ENCODE results near the gene FLOT2.
"Not testable (repeated sequence)": the region's sequence is repeated elsewhere in the genome, so short reads cannot be mapped to it uniquely, and the experiment has no call there.

Gene FLOT2, protein sequence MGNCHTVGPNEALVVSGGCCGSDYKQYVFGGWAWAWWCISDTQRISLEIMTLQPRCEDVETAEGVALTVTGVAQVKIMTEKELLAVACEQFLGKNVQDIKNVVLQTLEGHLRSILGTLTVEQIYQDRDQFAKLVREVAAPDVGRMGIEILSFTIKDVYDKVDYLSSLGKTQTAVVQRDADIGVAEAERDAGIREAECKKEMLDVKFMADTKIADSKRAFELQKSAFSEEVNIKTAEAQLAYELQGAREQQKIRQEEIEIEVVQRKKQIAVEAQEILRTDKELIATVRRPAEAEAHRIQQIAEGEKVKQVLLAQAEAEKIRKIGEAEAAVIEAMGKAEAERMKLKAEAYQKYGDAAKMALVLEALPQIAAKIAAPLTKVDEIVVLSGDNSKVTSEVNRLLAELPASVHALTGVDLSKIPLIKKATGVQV

DNA sequence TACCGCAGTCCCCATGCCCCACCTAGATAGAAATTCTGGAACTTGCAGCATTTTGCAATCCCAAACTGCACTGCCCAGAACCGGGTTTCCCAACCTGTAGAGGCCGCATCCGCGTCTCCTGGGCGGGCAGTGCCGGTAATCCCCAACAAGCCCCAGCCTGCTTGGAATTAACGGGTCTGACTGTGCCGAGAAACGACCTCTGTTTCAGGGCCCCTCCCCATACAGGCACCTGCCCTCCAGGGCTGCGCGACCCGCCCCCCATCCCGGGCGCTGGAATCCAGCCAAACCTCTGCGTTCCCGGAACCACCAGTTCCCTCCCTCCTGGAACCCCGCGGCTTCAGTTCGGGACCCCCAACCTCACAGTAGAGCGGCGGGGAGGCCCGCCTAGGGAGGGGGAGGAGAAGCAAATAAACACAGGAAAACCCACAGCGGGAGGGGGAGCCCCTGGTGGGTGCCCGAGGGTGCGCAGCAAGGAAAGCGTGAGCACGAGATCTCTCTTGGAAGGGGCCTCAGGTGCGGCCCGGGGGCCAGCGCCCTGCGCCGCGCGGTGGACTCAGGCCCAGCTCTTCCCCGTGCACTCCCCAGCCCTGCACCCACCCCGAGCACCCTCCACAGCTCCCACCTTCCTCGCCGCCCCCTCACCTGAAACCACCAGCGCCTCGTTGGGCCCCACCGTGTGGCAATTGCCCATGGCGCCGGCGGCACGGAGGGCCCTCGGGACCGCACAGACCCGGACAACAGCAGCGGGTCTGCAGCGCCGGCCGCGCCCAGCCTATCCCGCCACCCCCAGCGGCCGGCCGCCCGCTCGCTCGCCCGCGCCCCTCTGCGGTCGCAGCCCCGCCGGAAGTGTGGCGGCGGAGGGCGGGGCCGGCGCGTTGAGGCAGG is at the start of gene FLOT2:
Gene FLOT2, minus strand, starts transcription at position 850 of the 885 bp plus-strand sequence. Its CDS starts 159 bp downstream, at position 691.
- no peak for FAIRE-seq

GRCh38 chr17:28946239-28946638 is 48.7 kb upstream of the FLOT2 start:
- no peak for FAIRE-seq

DNA sequence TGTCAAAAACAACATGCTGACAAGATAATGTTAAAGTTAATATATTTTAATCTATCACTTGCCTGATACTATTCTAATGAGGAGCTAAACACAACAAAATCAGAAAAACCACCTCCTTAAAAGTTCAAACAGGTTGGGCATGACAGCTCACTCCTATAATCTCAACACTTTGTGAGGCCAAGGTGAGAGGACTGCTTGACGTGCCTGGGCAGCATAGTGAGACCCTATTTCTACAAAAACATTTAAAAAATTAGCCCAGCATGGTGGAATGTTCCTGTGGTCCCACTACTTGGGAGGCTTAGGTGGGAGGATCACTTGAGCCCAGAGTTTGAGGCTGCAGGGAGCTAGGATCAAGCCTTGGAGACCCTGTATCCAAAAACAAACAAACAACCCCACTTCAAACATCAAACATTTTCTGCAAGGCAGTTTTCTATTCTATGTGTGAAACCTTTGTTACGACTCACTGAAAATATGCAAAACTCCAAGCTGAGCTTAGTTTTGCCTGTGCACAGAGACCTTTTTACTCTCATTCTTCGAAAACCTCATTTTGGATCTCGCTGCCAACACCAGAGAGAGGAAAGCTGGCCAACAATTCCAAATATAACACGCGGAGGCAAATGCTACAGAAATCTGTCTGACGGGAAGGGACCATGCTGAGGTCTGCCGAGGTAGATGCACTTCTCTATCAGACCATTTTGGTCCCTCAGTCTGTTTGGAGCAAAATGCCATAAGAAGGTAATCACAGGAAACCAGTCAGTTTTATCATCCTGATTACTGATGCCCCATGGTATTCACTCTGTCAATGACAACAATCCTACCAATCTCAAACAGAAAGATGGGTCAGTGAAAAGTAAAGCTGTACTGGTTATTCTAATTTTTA is 47.6 kb upstream of the FLOT2 start:
- FAIRE-seq, result no peak

- FAIRE-seq, result no peak
Measured at GRCh38 chr17:28944343-28944742, 46.8 kb upstream of the FLOT2 start.

DNA sequence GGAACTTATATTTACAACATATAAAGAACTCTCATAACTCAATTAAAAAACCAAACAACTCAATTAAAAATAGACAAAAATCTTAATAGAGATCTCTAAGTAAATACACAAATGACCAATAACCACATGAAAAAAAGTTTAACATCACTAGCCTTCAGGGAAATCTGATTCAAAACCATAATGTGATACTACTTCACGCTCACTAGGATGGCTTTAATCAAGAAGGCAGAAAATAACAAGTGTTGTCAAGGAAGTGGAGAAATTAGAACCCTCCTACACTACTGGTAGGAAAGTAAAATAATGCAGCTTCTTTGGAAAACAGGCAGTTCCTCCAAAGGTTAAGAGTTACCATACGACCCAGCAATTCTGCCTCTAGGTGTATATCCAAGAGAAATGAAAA is 45.4 kb upstream of the FLOT2 start:
- FAIRE-seq, result no peak

- no peak for FAIRE-seq
Measured at GRCh38 chr17:28941251-28941650, 43.7 kb upstream of the FLOT2 start.

DNA sequence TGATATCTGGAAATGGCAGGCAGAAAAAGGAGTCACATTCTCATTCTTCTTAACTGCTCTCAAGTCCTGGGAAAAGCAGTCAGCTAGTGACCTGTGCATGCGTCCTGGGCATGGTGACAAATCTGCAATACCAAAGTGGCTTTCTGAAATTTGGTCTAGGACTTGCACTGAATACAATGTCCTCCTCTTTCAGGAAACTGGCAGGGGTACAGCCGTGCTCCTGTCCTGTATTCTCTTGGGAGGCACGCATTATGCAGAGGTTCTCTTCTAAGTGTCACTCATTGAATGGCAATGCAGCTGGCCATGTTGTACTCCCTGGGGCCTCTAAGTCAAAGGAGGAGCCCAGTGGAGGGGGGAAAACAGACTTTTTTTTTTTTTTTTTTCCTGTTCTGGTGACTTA is 43.1 kb upstream of the FLOT2 start:
- no peak for FAIRE-seq

- FAIRE-seq, result no peak
Measured at GRCh38 chr17:28940142-28940541, 42.6 kb upstream of the FLOT2 start.

DNA sequence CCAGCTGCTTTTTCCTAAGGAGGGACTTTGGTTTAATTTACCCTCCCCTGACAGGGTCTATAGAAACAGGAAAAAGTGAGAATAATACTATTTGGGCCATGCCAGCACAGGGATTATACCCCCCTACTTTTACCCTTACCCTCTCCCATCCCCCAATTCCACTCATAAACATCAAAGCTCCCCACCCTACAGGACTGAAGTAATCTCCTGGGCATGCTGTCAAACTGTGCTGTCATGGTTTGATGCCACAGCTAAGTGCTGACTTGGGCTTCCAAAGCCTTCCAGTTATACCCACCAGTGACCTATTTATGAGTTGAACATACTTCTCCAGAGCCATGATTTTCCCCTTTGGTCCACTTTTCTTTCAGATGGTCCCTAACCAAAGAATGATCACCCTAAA is 41.0 kb upstream of the FLOT2 start:
- FAIRE-seq, result no peak

- no peak for FAIRE-seq
Measured at GRCh38 chr17:28937044-28937729, 39.7 kb upstream of the FLOT2 start.

DNA sequence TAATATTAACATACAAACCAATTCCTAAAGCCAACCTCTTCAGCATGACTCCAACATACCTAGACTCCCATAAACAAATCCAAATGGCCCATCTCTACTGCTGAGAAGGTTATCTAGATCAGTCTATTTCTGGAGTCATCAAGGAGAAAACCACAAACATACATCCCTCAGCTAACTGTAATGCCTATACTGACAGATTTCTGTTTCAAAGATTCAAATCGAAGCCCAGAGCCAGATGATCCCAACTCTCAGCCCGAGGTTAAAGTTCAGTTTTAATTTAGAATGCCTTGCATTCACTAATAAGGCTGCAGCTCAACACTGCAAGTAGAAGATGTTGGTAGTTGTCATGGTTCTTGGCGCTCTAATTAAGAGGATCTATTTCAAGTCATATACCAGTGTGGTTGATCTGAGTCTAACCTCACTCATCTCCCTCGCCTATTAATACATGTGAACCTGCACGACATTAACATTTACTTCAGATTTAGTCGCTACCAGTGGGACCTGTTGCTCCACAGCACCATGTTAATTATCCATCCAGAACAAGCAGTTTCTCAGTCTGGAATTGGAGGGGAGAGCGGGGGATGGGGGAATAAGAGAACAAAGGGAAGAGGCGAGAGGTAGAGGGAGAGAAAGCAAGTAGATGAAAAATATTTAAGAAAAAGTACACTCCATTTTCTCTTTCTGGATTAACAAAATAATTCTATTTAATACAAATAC is 38.4 kb upstream of the FLOT2 start:
- no peak for FAIRE-seq

- FAIRE-seq, result not testable (repeated sequence)
Measured at GRCh38 chr17:28934508-28934907, 37.0 kb upstream of the FLOT2 start.

- FAIRE-seq, result no peak
Measured at GRCh38 chr17:28929787-28930186, 32.3 kb upstream of the FLOT2 start.

- no peak for FAIRE-seq
Measured at GRCh38 chr17:28928061-28928460, 30.5 kb upstream of the FLOT2 start.

DNA sequence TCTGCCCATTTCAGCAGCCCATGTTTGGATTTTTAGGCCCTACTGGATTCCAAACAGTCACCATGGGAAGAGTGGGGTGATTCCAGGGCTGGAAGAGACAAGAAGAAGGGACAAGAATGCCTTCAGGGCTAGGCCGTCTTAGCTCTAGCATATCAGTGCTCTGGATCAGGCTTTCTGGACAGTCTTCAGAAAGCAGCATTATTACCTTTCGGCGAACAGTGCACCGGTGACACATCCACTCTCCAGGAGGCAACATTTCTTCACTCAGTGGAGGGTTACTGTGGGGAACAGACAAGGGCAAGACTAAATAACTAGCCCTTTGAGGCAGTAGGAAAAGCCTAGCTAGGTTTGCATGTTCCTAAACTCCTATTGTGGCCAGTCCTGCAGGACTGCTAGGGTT is 29.3 kb upstream of the FLOT2 start:
- FAIRE-seq, result no peak

- FAIRE-seq, result no peak
Measured at GRCh38 chr17:28926366-28926765, 28.8 kb upstream of the FLOT2 start.

- FAIRE-seq, result no peak
Measured at GRCh38 chr17:28925912-28926365, 28.4 kb upstream of the FLOT2 start.

- no peak for FAIRE-seq
Measured at GRCh38 chr17:28920201-28920600, 22.7 kb upstream of the FLOT2 start.

- FAIRE-seq, result no peak
Measured at GRCh38 chr17:28918295-28918694, 20.8 kb upstream of the FLOT2 start.

DNA sequence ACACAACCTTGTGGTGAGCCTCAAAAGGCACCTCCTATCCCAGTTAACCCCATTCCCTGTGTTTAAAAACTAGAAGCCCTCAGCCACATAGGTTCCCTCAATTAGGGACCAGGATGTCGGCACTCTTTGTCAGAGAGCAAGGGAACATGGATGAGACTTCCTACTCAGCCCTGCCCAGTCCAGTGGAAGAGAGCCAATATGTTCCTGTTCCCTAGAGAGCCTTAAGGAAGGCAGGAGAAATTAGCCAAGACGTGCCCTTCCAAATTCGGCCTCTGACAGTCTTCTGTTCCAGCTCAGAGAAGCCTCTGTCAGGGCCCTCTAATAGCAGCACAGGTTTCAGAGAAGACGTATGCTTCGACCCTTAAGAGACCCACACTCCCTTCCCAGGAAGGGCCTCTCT is 19.9 kb upstream of the FLOT2 start:
- no peak for FAIRE-seq

DNA sequence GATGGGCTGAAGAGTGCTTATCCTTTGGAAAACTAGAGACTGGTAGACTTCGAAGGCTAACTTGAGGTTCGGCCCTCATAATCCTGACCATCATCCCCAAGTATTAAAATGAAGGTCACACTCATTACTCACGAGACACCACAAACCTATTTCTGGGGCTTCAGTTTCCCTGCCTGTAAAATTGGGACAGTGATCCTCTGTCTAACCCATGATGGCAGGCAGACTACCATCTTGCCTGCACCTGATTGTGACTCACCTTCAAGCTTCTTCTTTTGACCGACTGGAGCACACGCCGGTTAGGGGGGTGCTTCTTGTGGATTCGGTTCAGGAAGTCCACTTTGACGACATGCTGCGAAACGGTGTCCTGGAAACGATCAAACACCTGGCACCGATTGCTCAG is 19.5 kb upstream of the FLOT2 start:
- no peak for FAIRE-seq
